ENCODE results near the gene DRD5.
"Not testable (repeated sequence)": the region's sequence is repeated elsewhere in the genome, so short reads cannot be mapped to it uniquely, and the experiment has no call there.

Gene DRD5

GRCh38 chr4:9781343-9782135, at the start of gene DRD5:
Gene DRD5 (plus strand): TSS chr4:9781634. CDS start chr4:9782030, 396 bp downstream.
- Histone ChIP-seq H3K4me1 (ENCODE audit: insufficient read depth, insufficient read length) (peaks cover 4% of the 10 kb centered on the region), H3K36me3 (ENCODE audit: insufficient read depth, insufficient read length, low read length) (no peaks in the 10 kb centered on the region), H3K9ac (ENCODE audit: insufficient read length, low read depth) (peak within 1 kb of the TSS; percentile 42), H3K4me3 (ENCODE audit: insufficient read length, low read depth) (peak within 1 kb of the TSS; percentile 40), H3K27me3 (ENCODE audit: insufficient read depth, insufficient read length) (peaks cover 45% of the 10 kb centered on the region), H3K9me3 (ENCODE audit: insufficient read depth, low read length) (no peaks in the 10 kb centered on the region)
- peak; percentile 23 for DNase-seq (ENCODE audit: low read depth, low spot score)
- no peak for TF ChIP-seq SUZ12 (IDR thresholded peaks at IDR 0.05; ENCODE audit: extremely low read depth, insufficient read depth, insufficient read length)
- no peak for TF ChIP-seq ZNF274 (IDR thresholded peaks at IDR 0.05; ENCODE audit: low read depth, low read length)
- no peak for TF ChIP-seq YY1 (IDR thresholded peaks at IDR 0.05; ENCODE audit: insufficient read depth, insufficient read length)

- not testable (repeated sequence) for H3K36me3 ChIP-seq (ENCODE audit: insufficient read depth, insufficient read length, low read length); H3K4me1 ChIP-seq (ENCODE audit: insufficient read depth, insufficient read length); H3K9me3 ChIP-seq (ENCODE audit: insufficient read depth, low read length); H3K27me3 ChIP-seq (ENCODE audit: insufficient read depth, insufficient read length); H3K4me3 ChIP-seq (ENCODE audit: insufficient read length, low read depth); H3K9ac ChIP-seq (ENCODE audit: insufficient read length, low read depth)
- peak; percentile 40 for DNase-seq (ENCODE audit: low read depth, low spot score)
These were observed 49.2 kb upstream of the DRD5 start for GRCh38 chr4:9732256-9732655.

- peaks cover 2% of the 10 kb centered on the region for H3K4me1 ChIP-seq (ENCODE audit: insufficient read depth, insufficient read length)
- no peak for DNase-seq (ENCODE audit: low read depth, low spot score)
- no peak overlapping the region for H3K9ac ChIP-seq (ENCODE audit: insufficient read length, low read depth)
- no peaks in the 10 kb centered on the region for H3K27me3 ChIP-seq (ENCODE audit: insufficient read depth, insufficient read length)
- no peak overlapping the region for H3K4me3 ChIP-seq (ENCODE audit: insufficient read length, low read depth)
- H3K9me3 ChIP-seq (ENCODE audit: insufficient read depth, low read length), result no peaks in the 10 kb centered on the region
- no peak for TF ChIP-seq SUZ12 (IDR thresholded peaks at IDR 0.05; ENCODE audit: extremely low read depth, insufficient read depth, insufficient read length)
- no peak for TF ChIP-seq YY1 (IDR thresholded peaks at IDR 0.05; ENCODE audit: insufficient read depth, insufficient read length)
- TF ChIP-seq ZNF274 (IDR thresholded peaks at IDR 0.05; ENCODE audit: low read depth, low read length), result no peak
- H3K36me3 ChIP-seq (ENCODE audit: insufficient read depth, insufficient read length, low read length), result no peaks in the 10 kb centered on the region
These were observed 45.9 kb upstream of the DRD5 start for GRCh38 chr4:9735515-9735914.

- H3K9me3 ChIP-seq (ENCODE audit: insufficient read depth, low read length); H3K4me3 ChIP-seq (ENCODE audit: insufficient read length, low read depth); DNase-seq (ENCODE audit: low read depth, low spot score); H3K27me3 ChIP-seq (ENCODE audit: insufficient read depth, insufficient read length); H3K36me3 ChIP-seq (ENCODE audit: insufficient read depth, insufficient read length, low read length); H3K9ac ChIP-seq (ENCODE audit: insufficient read length, low read depth); H3K4me1 ChIP-seq (ENCODE audit: insufficient read depth, insufficient read length): not testable (repeated sequence)
These were observed 44.2 kb upstream of the DRD5 start for GRCh38 chr4:9737280-9737679.

- H3K36me3 ChIP-seq (ENCODE audit: insufficient read depth, insufficient read length, low read length); H3K4me3 ChIP-seq (ENCODE audit: insufficient read length, low read depth); H3K9me3 ChIP-seq (ENCODE audit: insufficient read depth, low read length); H3K4me1 ChIP-seq (ENCODE audit: insufficient read depth, insufficient read length); DNase-seq (ENCODE audit: low read depth, low spot score); H3K27me3 ChIP-seq (ENCODE audit: insufficient read depth, insufficient read length); H3K9ac ChIP-seq (ENCODE audit: insufficient read length, low read depth): not testable (repeated sequence)
These were observed 37.6 kb upstream of the DRD5 start for GRCh38 chr4:9743789-9744188.

GRCh38 chr4:9745782-9746181, 35.7 kb upstream of the DRD5 start:
- Histone ChIP-seq H3K9me3 (ENCODE audit: insufficient read depth, low read length) (peaks cover 4% of the 10 kb centered on the region; the same call in 1 of the 2 replicates), H3K27me3 (ENCODE audit: insufficient read depth, insufficient read length) (no peaks in the 10 kb centered on the region), H3K36me3 (ENCODE audit: insufficient read depth, insufficient read length, low read length) (no peaks in the 10 kb centered on the region), H3K9ac (ENCODE audit: insufficient read length, low read depth) (no peak overlapping the region), H3K4me1 (ENCODE audit: insufficient read depth, insufficient read length) (no peaks in the 10 kb centered on the region), H3K4me3 (ENCODE audit: insufficient read length, low read depth) (no peak overlapping the region)
- no peak for DNase-seq (ENCODE audit: low read depth, low spot score)
- TF ChIP-seq YY1 (IDR thresholded peaks at IDR 0.05; ENCODE audit: insufficient read depth, insufficient read length) (no peak), ZNF274 (IDR thresholded peaks at IDR 0.05; ENCODE audit: low read depth, low read length) (no peak), SUZ12 (IDR thresholded peaks at IDR 0.05; ENCODE audit: extremely low read depth, insufficient read depth, insufficient read length) (no peak)

GRCh38 chr4:9758641-9759317, 22.7 kb upstream of the DRD5 start:
- Histone ChIP-seq H3K4me3 (ENCODE audit: insufficient read length, low read depth) (no peak overlapping the region), H3K27me3 (ENCODE audit: insufficient read depth, insufficient read length) (no peaks in the 10 kb centered on the region), H3K9ac (ENCODE audit: insufficient read length, low read depth) (no peak overlapping the region), H3K36me3 (ENCODE audit: insufficient read depth, insufficient read length, low read length) (no peaks in the 10 kb centered on the region), H3K4me1 (ENCODE audit: insufficient read depth, insufficient read length) (peaks cover 1% of the 10 kb centered on the region), H3K9me3 (ENCODE audit: insufficient read depth, low read length) (no peaks in the 10 kb centered on the region)
- TF ChIP-seq ZNF274 (IDR thresholded peaks at IDR 0.05; ENCODE audit: low read depth, low read length) (no peak), SUZ12 (IDR thresholded peaks at IDR 0.05; ENCODE audit: extremely low read depth, insufficient read depth, insufficient read length) (no peak), YY1 (IDR thresholded peaks at IDR 0.05; ENCODE audit: insufficient read depth, insufficient read length) (no peak)
- DNase-seq (ENCODE audit: low read depth, low spot score), result no peak

All from NT2/D1 (cell line).